Brain microvascular endothelial cell (primary cell): ENCODE results near the gene TRPM2.
A peak's percentile ranks its signal among the peaks of the same experiment; 100 is the strongest.

Experiments used
- DNase-seq: peaks from one replicate; pipeline ENCODE4 v3.0.0-alpha.2; 2020
- H3K27ac ChIP-seq: fragments of 250-450 bp; sonication (Bioruptor Pico); 2 replicates; pipeline ENCODE4 v1.5.1; 2020; ENCODE audit warnings: mild to moderate bottlenecking, moderate library complexity
- H3K27me3 ChIP-seq: fragments of 250-450 bp; sonication (Bioruptor Pico); replicated peaks from 2 replicates; pipeline ENCODE4 v1.5.1; 2020; ENCODE audit warnings: mild to moderate bottlenecking
- H3K36me3 ChIP-seq: fragments of 250-450 bp; sonication (Bioruptor Pico); replicated peaks from 2 replicates; pipeline ENCODE4 v1.5.1; 2020; ENCODE audit warnings: mild to moderate bottlenecking
- H3K4me3 ChIP-seq: 2 replicates; pipeline ENCODE4 v1.5.1; 2011; ENCODE audit warnings: low read depth, mild to moderate bottlenecking, control low read depth, low read length, moderate library complexity
- in situ Hi-C: cut with HindIII; loops from 2 replicates; pipeline ENCODE4 v1.10.0; 2017; ENCODE audit warnings: low sequenced_read_pairs, low pct_ligation_motif_present
- TF ChIP-seq, protein P1 (sequence below): IDR thresholded peaks from 2 replicates; pipeline ENCODE4 v1.5.1; 2011; ENCODE audit warnings: low read depth, mild to moderate bottlenecking, moderate library complexity, low read length, control low read depth, inconsistent platforms; ENCODE audit errors: missing control alignments

The TRPM2 gene

DNA sequence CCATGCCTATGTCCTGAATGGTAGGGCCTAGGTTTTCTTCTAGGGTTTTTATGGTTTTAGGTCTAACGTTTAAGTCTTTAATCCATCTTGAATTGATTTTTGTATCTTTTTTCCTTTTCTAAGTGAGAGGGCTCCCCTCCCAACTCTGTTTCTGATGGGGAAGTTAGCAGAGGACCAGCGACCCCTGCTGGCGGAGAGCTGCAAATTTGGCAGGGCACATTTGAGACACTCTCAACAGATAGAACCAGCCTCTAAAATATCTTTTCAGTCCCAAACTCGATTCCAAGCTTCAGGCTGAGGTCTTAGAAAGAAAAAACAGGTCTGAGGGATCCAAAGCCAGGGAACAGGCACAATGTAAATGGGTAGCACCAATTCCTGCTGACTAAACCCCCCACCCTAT is 134.4 kb downstream of the TRPM2 start:
- Histone ChIP-seq H3K4me3 (no peak overlapping the region), H3K36me3 (no peaks in the 10 kb centered on the region), H3K27me3 (no peaks in the 10 kb centered on the region), H3K27ac (no peak overlapping the region)
- TF ChIP-seq, protein P1, sequence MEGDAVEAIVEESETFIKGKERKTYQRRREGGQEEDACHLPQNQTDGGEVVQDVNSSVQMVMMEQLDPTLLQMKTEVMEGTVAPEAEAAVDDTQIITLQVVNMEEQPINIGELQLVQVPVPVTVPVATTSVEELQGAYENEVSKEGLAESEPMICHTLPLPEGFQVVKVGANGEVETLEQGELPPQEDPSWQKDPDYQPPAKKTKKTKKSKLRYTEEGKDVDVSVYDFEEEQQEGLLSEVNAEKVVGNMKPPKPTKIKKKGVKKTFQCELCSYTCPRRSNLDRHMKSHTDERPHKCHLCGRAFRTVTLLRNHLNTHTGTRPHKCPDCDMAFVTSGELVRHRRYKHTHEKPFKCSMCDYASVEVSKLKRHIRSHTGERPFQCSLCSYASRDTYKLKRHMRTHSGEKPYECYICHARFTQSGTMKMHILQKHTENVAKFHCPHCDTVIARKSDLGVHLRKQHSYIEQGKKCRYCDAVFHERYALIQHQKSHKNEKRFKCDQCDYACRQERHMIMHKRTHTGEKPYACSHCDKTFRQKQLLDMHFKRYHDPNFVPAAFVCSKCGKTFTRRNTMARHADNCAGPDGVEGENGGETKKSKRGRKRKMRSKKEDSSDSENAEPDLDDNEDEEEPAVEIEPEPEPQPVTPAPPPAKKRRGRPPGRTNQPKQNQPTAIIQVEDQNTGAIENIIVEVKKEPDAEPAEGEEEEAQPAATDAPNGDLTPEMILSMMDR = peak; percentile 71
- peak; percentile 36 for DNase-seq
- in situ Hi-C loops = no loop called here

- Histone ChIP-seq H3K27ac (no peak overlapping the region), H3K36me3 (no peaks in the 10 kb centered on the region), H3K4me3 (no peak overlapping the region), H3K27me3 (no peaks in the 10 kb centered on the region)
- DNase-seq = no peak
- in situ Hi-C loops = no loop called here
- TF ChIP-seq, protein P1 = peak; percentile 33
Measured at GRCh38 chr21:44489962-44490361, 136.5 kb downstream of the TRPM2 start.

DNA sequence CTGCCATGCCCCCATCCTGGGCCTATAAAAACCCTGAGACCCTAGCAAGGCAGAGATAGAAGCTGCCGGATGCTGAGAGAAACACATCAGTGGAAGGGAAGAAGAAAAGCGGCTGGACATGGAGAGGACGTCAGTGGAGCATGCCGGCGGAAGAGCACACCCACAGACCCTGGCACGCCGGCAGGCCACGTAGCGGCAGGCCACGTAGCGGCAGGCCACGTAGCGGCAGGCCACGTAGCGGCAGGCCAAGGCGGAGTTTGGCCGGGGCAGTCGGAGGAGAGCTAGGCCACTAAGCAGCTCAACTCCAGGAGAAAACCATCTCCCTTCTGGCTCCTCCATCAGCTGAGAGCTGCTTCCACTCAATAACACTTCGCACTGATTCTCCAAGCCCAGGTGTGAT is 137.0 kb downstream of the TRPM2 start:
- Histone ChIP-seq H3K36me3 (no peaks in the 10 kb centered on the region), H3K27ac (no peak overlapping the region), H3K27me3 (no peaks in the 10 kb centered on the region), H3K4me3 (no peak overlapping the region)
- DNase-seq = no peak
- TF ChIP-seq, protein P1 = no peak
- in situ Hi-C loops = no loop called here

DNA sequence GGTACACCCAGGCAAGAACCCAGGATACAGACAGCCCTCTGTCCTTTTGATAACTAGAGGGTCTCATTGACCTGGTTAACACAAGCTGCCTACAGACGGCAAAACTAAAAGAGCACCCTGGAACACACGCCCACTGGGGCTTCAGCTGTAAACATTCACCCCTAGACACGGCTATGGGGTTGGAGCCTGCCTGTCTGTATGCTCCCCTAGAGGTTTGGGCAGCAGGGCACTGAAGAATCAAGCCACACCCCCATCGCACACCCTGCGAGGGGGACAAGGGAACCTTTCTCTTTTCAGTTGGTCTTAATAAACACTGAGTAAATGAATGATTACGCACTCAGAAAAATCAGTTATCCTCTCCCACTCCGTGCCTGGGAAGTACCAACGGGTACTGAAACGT is 137.4 kb downstream of the TRPM2 start:
- H3K27ac ChIP-seq = no peak overlapping the region
- in situ Hi-C loops = no loop called here
- no peak for DNase-seq
- TF ChIP-seq, protein P1 = no peak
- no peak overlapping the region for H3K4me3 ChIP-seq
- H3K36me3 ChIP-seq = no peaks in the 10 kb centered on the region
- no peaks in the 10 kb centered on the region for H3K27me3 ChIP-seq
